Uterus (tissue), 4 donors: ENCODE measurements around the gene TMEM203. TPM values are rescaled to one million over a fixed set of nuclear protein-coding genes. Genes with fewer than 3 reads are reported as not detected.

Experiments
- DNase-seq, 2 donors: peaks; one replicate each; pipeline ENCODE4 v3.0.0-alpha.2; 2019 to 2020
- H3K27ac ChIP-seq, 2 donors: fragments of 200-600 bp; sonication (generic); 1 replicate in 1 of 2; 2 replicates in 1 of 2; pipeline ENCODE4 v1.5.1; 2016 to 2018
- H3K27me3 ChIP-seq, 2 donors: fragments of 200-600 bp; sonication (generic); one replicate each; pipeline ENCODE4 v1.5.1; 2018 to 2019; ENCODE audit warnings: control low read depth in 1 of 2
- H3K36me3 ChIP-seq, 2 donors: fragments of 200-600 bp; sonication (generic); one replicate each; pipeline ENCODE4 v1.5.1; 2019; ENCODE audit warnings: control low read depth in 1 of 2
- H3K4me1 ChIP-seq, 2 donors: fragments of 200-600 bp; sonication (generic); one replicate each; pipeline ENCODE4 v1.5.1; 2018 to 2019; ENCODE audit warnings: control low read depth in 1 of 2
- H3K4me3 ChIP-seq, 2 donors: fragments of 200-600 bp; sonication (generic); 1 replicate in 1 of 2; 2 replicates in 1 of 2; pipeline ENCODE4 v1.5.1; 2018 to 2019; ENCODE audit warnings: mild to moderate bottlenecking in 1 of 2
- H3K9me3 ChIP-seq, 2 donors: fragments of 200-600 bp; sonication (generic); one replicate each; pipeline ENCODE4 v1.5.1; 2019; ENCODE audit warnings: control low read depth in 1 of 2
- POLR2A ChIP-seq, 2 donors: fragments of 450-650 bp; IDR thresholded peaks; one replicate each; pipeline ENCODE4 v1.6.1; 2016; ENCODE audit warnings: antibody characterized with exemption in 2 of 2, mild to moderate bottlenecking in 1 of 2, moderate library complexity in 1 of 2
- intact Hi-C: fragments of 100-400 bp; cut with DNase I; formaldehyde crosslinking; loops from one replicate; pipeline ENCODE4 v1.15.1; 2023; ENCODE audit warnings: low total_unique reads
- total RNA-seq, 4 donors: library from RNA; depleted of rRNA in 3 of 4; stranded (reverse); fragments of >200 nt in 3 of 4; gene quantifications; one replicate each; pipeline versions ENCODE4 v1.1.0 to v1.2.4, GENCODE V29; 2014 to 2023
- TF ChIP-seq, protein P1 (sequence below), 4 experiments: fragments of 200-600 bp in 2 of 4; fragments of 450-650 bp in 2 of 4; sonication (generic) in 2 of 4; IDR thresholded peaks; one replicate each; pipeline ENCODE4 v1.5.1; 2016 to 2019; ENCODE audit warnings: antibody characterized with exemption in 4 of 4, mild to moderate bottlenecking in 2 of 4, moderate library complexity in 1 of 4
- donor health status: DM: yes; HTN: yes; CAD: no.

Gene TMEM203
- total RNA-seq, 4 donors from 2014 or later: 33.2 to 53.3 (median 38.7) TPM

DNA sequence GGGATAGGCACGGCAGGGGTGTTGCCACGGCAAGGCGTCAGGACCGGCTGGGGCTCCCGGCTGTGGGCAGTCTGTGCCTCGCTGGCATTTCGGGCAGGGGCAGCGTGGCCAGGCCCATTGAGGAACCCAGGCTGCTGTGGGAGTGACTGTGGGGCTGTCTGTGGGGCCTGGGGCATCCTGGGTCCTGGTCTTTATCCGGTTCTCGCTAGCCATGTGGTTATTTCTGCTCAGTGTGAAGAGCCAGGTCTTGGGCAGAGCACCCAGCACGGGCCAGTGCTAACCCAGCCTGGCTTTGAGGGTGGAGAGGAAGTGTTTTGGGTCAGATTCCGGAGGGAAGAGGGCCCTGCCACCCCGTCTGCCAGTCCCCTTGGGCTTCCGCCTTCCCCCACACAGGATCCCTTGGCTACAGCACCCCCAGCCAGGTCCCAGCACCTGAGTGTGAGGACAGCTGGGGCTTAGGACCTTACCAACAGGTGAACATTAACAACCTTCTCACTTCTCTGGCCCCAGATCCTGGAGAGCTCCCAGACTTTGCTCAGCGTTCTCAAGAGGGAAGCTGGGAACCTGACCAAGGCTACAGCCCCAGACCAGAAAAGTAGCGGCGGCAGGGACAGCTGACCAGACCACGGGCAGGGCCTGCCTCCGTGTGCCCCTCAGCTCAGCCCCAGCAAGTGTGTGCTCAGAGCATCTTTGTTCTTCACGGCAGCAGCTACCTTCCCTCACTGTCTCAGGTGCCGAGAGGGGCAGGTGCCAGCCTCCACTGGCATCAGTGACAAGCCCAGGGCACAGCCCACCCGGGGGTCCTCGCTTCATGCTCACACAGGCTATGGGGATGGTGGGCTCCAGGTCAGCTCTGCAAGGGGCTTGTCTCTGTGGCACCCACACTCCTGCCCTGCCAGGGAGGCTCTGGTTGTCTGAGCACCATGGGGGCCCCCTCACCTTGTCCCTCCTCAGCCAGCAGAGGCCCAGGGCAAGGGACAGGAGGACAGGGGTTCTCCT is 15.9 kb downstream of the TMEM203 start:
- intact Hi-C loops: no loop called here
- Histone ChIP-seq H3K4me1 (peaks cover 14 to 24% of the 10 kb centered on the region in 2 donors), H3K36me3 (no peaks in the 10 kb centered on the region)

DNA sequence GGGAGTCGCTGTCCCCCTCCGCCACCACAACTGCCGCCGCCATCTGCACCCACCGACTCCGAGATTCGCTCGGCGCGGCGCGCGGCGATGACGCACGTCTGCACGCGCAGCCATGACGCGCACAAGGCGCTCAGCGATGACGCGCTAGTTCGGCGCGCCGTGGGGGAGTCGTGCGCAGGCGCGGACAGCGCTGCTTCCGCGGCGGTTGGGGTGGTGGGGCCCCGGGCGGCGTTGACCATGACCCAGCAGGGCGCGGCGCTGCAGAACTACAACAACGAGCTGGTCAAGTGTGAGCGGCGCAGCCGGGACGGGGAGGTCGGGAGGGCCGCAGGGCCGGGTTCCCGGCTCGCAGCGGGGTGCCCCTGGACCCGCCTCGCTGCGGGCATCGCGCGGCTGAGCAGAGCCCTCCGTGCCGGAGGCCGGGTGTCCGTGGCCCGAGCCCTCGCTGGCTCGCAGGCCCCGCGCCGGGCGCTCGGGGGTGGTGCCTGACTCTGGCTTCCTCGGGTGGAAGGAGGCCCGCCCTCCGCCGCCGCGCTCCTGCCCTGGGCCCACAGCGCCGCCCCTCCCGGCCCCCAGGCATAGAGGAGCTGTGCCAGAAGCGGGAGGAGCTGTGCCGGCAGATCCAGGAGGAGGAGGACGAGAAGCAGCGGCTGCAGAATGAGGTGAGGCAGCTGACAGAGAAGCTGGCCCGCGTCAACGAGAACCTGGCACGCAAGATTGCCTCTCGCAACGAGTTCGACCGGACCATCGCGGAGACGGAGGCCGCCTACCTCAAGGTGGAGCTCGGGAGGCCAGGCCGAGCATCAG is 16.8 kb downstream of the TMEM203 start, which contains the start of the genes ANAPC2 and SSNA1:
Gene ANAPC2, minus strand, starts transcription at position 71 of the 807 bp plus-strand sequence. Its CDS starts 28 bp downstream, at position 43.
Gene SSNA1, plus strand, starts transcription at position 187 of the 807 bp plus-strand sequence. Its CDS starts 51 bp downstream, at position 238.
- Histone ChIP-seq H3K4me1 (peaks cover 14 to 24% of the 10 kb centered on the region in 2 donors), H3K4me3 (peak within 1 kb of the TSS; percentile 79 to 92), H3K27me3 (no peaks in the 10 kb centered on the region), H3K27ac (peak within 1 kb of the TSS; percentile 83 to 95), H3K9me3 (no peaks in the 10 kb centered on the region), H3K36me3 (no peaks in the 10 kb centered on the region)
- peak; percentile 88 to 94 for DNase-seq
- peak; percentile 72 to 89 for TF ChIP-seq POLR2A (IDR thresholded peaks at IDR 0.05)
- TF ChIP-seq, protein P1, sequence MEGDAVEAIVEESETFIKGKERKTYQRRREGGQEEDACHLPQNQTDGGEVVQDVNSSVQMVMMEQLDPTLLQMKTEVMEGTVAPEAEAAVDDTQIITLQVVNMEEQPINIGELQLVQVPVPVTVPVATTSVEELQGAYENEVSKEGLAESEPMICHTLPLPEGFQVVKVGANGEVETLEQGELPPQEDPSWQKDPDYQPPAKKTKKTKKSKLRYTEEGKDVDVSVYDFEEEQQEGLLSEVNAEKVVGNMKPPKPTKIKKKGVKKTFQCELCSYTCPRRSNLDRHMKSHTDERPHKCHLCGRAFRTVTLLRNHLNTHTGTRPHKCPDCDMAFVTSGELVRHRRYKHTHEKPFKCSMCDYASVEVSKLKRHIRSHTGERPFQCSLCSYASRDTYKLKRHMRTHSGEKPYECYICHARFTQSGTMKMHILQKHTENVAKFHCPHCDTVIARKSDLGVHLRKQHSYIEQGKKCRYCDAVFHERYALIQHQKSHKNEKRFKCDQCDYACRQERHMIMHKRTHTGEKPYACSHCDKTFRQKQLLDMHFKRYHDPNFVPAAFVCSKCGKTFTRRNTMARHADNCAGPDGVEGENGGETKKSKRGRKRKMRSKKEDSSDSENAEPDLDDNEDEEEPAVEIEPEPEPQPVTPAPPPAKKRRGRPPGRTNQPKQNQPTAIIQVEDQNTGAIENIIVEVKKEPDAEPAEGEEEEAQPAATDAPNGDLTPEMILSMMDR (IDR thresholded peaks at IDR 0.05): peak in 3 of 4 experiments; percentile 1 to 67 (median 33)
- intact Hi-C loops: no loop called here

More for the DNA sequence above, 15.9 kb downstream of the TMEM203 start:
- no peaks in the 10 kb centered on the region for H3K9me3 ChIP-seq
- TF ChIP-seq, protein P1 (IDR thresholded peaks at IDR 0.05): peak in 1 of 4 experiments; percentile 1
- TF ChIP-seq POLR2A (IDR thresholded peaks at IDR 0.05): no peak
- H3K27me3 ChIP-seq: no peaks in the 10 kb centered on the region
- no peak for DNase-seq
- peak overlapping the region; percentile 83 to 95 for H3K27ac ChIP-seq
- peak overlapping the region; percentile 79 to 92 for H3K4me3 ChIP-seq

DNA sequence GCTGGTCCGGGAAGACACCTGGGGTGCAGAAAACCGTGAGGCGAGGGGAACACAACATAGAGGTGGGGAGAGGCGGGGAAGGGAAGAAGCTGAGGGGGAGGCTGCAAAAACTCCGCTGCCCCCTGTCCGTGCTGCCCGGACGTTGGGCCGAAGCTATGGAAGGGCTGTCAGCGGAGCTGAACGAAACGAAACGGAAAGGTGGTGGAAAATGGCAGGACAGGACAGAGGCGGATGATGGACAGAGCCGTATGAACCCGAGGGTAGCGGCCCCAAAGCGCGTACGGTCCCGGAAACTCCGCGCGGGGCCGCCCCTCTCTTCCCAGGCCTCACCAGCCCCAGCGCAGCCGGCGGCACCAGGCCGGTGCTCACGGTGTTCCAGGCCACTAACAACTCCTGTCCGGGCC is 17.4 kb downstream of the TMEM203 start:
- H3K9me3 ChIP-seq: no peaks in the 10 kb centered on the region
- TF ChIP-seq, protein P1 (IDR thresholded peaks at IDR 0.05): no peak
- TF ChIP-seq POLR2A (IDR thresholded peaks at IDR 0.05): no peak
- H3K4me1 ChIP-seq: peaks cover 14 to 24% of the 10 kb centered on the region in 2 donors
- no peaks in the 10 kb centered on the region for H3K27me3 ChIP-seq
- no peak for DNase-seq
- H3K36me3 ChIP-seq: no peaks in the 10 kb centered on the region
- intact Hi-C loops: no loop called here
- peak overlapping the region; percentile 83 to 95 for H3K27ac ChIP-seq
- H3K4me3 ChIP-seq: peak overlapping the region; percentile 79 to 92

DNA sequence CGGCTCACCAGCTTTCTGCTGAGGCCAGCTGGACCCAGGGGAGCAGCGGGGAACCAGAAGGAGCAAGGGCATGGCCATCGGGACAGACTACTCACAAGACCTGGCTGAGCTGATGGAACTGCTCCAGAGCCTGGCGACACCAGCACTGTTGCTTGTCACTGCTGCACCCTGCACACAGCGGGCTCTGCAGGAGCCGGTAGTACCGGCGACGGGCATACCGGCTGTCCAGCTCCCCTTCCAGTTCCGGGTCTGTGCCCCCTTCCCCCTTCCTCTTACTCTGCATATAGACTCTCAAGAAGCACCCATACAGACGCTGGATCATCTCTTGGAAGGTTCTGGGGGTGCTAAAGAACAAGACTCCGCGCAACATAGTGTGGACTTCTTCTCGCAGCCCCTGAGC is 18.1 kb downstream of the TMEM203 start:
- Histone ChIP-seq H3K4me1 (peaks cover 14 to 24% of the 10 kb centered on the region in 2 donors), H3K27me3 (no peaks in the 10 kb centered on the region), H3K9me3 (no peaks in the 10 kb centered on the region), H3K36me3 (no peaks in the 10 kb centered on the region), H3K4me3 (peak overlapping the region; percentile 79 to 92), H3K27ac (no peak overlapping the region)
- TF ChIP-seq POLR2A (IDR thresholded peaks at IDR 0.05): no peak
- TF ChIP-seq, protein P1 (IDR thresholded peaks at IDR 0.05): no peak
- no peak for DNase-seq
- intact Hi-C loops: no loop called here
